GM12892 (cell line): ENCODE measurements around the gene ADGRF1.

ENCODE experiments used
- POLR2A ChIP-seq: IDR thresholded peaks from 2 replicates; pipeline ENCODE4 v1.6.1; 2011; ENCODE audit warnings: low read depth, low read length, control low read depth
- POLR2AphosphoS5 ChIP-seq: IDR thresholded peaks from 2 replicates; pipeline ENCODE4 v1.6.1; 2011; ENCODE audit warnings: low read depth, low read length, control low read depth
- TAF1 ChIP-seq: IDR thresholded peaks from 2 replicates; pipeline ENCODE4 v1.6.1; 2011; ENCODE audit warnings: low read depth, mild to moderate bottlenecking, control low read depth, low read length, borderline replicate concordance

GRCh38 chr6:46997646-46998045 lies 44.5 kb downstream of the ADGRF1 start:
- TF ChIP-seq POLR2AphosphoS5 (no peak), POLR2A (no peak), TAF1 (no peak)
